HG03378 (cell line): Measurements from ENCODE around the gene HPS6.
A peak's percentile ranks its signal among the peaks of the same experiment; 100 is the strongest.
"Not testable (repeated sequence)": the region's sequence is repeated elsewhere in the genome, so short reads cannot be mapped to it uniquely, and the experiment has no call there.

ENCODE experiments used
- ATAC-seq: cut with Tn5 transposase; IDR thresholded peaks from one replicate; pipeline ENCODE4 v1.9.1; 2021; ENCODE audit warnings: mild to moderate bottlenecking, moderate library complexity; ENCODE audit not compliant: unreplicated experiment

HPS6 gene

DNA sequence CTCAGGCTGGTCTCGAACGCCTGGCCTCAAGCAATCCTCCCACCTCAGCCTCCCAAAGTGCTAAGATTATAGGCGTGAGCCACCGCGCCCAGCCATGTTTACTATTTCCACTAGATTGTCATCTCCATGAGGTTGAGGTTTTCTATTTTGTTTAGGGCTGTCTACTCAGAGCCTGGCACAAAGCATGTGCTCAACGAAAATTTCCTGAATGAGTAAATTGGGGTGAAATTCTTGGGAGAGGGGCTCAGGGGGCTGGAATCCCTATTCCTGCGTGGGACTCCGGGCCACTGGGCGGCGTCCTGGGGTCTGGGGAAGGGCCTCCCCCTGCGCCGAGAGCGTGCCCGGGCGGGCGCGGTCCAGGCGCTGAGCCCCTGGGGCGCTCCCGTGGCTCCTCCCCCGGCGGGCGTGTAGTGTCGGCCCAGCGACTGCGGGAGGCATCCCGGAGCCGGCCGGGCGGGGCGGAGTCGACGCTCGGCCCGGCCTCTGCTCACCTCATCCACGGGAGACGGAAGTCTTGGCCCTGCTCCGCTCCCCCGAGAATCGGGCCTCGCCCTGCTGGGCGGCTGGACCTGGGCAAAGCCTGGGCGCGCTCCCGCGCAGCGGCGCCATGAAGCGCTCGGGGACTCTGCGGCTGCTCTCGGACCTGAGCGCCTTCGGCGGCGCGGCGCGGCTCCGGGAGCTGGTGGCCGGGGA lies at the start of gene HPS6:
TSS of gene HPS6 (plus strand) at position 482 of the 693 bp plus-strand sequence. CDS start at position 608, 126 bp downstream.
- peak; percentile 77 for ATAC-seq

DNA sequence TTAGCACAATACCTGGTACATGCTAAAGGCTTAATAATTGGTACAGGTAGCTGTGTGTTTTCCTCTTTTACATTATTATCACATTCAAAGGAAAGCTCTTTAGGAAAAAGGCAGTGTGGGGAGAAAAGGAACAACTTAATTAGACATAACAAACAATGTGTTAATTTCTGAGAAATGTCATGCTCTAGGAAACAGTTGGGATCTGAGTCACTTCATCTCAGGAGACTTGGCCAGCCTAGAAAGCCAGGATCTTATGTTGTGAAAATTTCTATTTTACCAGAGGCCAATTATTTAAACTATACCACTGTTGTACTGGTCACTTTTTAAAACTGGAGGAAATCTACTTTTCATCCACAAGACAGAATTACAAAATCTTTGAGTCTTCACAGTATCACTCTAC lies 48.7 kb upstream of the HPS6 start:
- no peak for ATAC-seq

DNA sequence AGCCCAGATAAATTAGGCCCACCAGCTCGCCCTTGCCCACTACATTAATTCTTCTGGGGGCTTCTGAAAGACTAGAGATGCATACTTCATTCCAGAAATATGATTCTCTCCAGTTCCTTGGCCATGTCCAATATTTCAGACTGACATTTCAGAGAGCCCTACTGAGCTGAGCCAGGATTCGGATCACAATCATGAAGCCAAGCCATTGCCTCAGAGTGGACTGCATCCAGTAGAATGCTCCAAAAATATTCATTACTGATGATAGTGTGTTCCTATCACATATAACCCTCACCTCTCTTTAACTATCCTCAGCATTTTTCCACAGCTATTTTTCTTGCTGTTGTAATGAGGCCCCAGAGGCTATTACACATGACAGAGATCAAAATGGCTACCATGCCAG lies 47.9 kb upstream of the HPS6 start:
- ATAC-seq: no peak

DNA sequence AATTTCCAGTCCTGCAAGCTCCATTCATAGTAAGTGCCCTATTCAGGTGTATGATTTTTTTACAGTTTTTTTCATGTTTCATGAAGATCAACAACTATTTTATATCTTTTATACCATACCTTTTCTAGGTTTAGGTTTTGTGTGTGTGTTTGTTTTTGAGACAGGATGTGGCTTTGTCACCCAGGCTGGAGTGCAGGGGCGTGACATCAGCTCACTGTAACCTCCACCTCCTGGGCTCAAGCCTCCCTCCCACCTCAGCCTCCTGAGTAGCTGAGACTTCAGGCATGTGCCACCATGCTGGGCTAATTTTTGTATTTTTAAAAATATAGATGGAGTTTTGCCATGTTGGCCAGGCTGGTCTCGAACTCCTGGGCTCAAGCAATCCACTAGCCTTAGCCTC lies 44.2 kb upstream of the HPS6 start:
- ATAC-seq: no peak

DNA sequence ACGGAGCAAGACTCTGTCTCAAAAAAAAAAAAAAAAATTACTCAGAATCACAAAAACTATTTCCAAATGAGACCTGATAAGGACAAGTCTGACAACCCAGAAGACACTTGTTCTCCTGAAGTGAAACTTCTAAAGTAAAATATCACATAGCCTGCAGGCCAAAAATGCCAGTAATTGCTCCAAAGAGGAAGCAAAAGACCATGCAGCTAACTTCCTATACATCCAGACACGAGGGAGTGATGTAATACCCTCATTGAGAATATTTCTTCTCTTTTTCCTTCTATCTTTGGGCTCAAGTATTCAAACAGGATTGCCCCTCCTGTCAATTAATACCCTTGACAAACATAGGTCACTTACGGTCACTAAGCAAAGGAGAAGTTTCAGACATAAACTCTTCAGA lies 40.4 kb upstream of the HPS6 start:
- no peak for ATAC-seq

DNA sequence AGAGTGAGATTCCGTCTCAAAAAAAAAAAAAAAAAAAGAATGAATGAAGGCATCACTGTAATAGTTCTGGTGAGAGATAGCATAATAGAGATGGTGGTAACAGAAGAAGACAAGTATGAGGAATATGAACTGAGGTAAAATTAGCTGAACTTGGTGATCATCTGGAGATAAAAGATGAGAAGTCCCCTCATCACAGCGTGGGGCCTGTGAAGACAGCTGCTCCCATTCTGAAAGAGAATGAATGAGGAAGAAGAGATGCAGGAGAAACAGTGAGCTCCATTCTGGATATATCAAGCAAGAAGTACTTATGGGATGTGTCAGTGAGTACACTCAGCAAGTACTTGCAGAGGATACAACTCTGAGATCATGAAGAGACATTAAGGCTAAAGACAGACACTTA lies 37.9 kb upstream of the HPS6 start:
- no peak for ATAC-seq

DNA sequence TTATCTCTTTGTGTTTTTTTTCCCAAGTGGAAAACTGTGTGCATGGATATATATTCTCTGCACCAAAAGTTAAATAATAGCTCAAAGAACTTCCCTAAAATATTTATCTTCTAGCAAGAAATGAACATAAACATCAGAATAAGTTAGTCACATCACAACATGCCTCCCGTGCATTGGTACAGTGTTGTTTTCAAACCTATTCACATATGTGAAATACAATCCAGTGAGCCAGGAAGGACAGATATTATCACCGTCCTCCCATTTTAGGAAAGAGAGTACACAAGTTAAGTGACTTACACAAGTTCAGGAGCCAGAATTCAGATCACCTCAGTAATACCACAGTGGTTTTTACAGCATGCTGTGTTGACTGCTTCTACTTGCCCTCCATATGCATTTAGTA lies 31.4 kb upstream of the HPS6 start:
- no peak for ATAC-seq

DNA sequence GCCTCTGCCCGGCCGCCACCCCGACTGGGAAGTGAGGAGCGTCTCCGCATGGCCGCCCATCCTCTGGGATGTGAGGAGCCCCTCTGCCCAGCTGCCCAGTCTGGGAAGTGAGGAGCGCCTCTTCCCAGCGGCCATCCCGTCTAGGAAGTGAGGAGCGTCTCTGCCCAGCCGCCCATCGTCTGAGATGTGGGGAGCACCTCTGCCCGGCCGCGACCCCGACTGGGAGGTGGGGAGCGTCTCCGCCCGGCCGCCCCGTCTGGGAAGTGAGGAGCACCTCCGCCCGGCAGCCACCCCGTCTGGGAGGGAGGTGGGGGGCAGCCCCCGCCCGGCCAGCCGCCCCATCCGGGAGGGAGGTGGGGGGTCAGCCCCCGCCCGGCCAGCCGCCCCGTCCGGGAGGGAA lies 29.3 kb upstream of the HPS6 start:
- not testable (repeated sequence) for ATAC-seq

DNA sequence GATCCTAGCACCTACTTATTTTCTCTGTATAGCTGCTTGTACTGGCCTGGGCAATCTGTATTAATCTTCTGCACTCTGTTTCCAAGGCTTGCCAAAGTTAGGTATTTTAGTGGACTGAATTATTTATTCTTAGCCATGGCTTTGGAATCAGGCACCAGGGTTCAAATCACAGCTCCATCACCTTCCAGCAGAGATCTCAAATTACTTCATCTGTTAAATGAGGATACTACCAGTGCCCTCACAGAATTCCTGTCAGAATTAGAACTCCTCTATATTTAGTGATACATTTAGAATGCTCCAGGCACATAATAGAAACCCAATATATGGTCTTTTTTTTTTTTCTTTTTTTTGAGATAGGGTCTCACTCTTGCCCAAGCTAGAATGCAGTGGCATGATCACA lies 26.7 kb upstream of the HPS6 start:
- ATAC-seq: no peak

DNA sequence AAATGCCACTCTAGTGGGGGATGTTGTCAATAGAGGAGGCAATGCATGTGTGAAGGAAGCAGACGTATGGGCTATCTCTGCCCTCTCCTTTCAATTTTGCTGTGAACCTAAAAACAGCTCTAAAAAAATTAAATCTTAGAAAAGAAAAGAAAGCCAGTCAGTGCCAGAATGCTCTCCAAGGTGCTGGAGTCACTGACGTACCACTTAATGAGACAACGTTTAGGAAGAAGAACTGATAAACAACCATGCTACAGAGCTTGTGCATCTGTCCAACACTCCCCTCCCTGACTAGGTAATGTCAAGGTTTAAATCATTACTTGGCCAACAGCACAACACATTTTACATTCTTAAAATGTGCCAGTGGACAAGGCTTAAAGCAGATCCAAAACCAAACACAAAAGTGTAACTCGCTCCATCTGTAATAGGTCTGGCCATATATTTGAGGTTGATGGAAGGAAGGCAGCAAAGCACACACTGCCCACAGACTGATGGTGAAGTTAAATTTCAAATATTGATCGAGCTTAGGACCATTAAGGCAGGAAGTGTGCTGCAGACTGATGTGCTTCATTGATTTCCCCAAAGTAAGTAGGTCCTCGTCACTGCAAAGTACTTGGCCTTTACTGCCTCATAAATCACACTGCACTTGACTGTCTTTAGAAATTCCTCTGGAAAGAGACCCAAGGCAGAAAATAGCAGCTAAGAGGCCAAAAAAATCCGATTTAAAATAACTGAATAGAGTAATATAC lies 24.7 kb upstream of the HPS6 start:
- ATAC-seq: no peak

DNA sequence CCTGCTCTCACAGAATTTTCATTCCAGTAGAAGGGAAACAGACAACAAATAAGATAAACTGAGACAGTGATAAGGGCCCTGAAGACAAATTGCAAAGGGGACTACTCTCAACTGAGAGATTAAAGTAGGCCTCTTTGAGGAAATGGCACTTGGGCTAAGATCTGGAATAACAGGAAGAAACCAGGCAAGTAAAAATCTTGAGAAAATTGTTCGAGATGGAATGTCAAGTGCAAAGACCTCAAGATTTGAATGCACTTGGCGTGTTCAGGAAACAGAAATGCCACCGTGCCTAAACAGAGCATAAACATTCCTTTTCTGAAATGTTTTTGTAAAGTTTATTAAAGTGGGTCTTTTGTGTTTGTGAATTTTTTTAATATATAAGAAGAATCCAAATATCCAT lies 19.9 kb upstream of the HPS6 start:
- ATAC-seq: no peak

DNA sequence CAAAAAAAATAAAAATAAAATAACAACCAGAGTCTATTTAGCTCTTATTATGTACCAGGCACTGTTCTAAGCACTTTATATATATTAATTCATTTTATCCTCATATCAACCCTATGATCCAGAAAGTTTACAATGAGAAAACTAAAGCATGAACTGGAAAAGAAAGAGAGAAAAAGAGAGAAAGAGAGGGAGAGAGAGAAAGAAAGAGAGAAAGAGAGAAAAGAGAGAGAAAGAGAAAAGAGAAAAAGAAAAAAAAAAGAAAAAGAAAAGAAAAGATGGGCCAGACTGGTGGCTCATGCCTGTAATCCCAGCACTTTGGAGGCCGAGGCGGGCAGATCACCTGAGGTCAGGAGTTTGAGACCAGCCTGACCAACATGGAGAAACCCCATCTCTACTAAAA lies 19.1 kb upstream of the HPS6 start:
- no peak for ATAC-seq

DNA sequence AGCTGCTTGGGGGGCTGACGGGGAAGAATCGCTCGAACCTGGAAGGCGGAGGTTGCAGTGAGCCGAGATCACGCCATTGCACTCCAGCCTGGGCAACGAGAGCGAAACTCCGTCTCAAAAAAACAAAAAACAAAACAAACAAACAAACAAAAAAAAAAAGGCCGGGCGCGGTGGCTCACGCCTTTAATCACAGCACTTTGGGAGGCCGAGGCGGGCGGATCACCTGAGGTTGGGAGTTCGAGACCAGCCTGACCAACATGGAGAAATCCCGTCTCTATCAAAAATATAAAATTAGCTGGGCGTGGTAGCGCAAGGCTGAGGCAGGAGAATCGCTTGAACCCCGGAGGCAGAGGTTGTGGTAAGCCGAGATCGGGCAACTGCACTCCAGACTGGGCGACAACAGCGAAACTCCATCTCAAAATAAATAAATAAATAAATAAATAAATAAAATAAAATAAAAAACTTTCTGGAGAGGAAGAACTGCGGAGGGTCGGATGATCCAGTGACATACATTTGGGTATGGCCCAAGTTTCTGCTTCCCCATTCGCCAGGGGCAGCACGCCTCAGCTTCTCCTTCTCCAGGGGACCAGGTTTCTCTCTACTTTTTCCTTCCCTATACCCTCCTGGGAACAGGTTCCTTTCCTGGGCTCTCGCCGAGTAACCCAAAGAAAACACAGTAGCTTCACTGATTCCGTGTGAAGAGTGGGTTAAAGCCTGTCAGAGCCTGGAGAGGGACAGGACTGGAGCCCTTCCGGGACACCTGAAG lies 10.1 kb upstream of the HPS6 start:
- ATAC-seq: not testable (repeated sequence)

DNA sequence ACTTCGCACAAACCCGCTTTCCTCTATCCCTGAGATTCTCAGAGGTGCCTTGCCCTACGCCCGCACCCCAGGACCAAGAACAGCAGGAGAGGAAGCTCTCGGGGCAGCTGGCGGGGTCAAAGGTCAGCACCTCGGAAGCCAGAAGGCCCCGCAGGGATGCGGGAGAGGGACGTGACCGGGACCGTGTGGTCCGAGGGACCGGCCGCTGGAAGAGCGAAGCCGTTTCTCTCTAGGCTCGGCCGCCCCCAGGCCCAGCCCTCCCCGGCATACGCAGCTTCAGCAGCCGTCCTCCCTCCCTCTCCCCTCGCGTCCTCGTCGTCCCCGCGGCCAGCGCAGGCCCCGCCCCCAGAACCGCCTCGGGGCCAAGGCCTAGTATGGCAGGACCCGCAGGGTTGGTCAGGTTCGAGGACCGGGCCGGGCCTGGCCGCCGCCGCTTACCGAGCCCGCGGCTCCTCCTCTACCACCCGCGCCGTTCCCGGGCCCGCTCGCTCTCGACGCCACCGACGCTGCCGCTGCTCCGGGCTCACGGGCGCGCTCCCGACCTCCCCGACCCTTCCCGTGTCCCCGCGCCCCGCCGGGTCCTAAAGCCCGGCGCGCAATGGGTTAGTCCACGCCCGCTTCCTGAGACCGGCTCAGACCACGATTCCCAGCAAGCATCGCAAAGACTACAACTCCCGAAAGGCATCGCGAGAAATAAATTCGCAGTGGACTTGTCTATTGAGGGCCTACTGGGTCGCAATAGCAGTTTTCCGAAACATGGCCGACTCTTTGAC lies 9.3 kb upstream of the HPS6 start, which contains the start of gene ARMH3:
TSS of gene ARMH3 (minus strand) at position 527 of the 773 bp plus-strand sequence. CDS start 16,059 bp downstream, outside the sequence.
- ATAC-seq: peak; percentile 79

DNA sequence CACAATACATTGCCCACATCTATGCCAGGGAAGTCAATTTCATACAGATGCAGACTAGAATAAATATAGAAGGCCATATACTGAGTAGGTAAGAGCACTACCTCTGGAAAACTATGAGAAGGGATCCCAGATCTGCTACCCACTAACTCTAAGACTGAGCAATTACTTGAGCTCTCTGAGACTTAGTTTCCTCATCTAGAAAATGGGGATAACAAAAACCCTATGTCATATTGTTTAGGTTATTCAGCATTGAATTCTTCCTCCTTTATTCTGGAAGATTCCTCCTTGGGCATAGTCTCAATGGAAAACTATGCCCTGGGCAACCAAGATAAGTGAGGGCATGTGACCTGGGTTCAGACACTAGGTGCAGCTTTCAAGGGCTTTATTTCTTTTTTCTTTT lies 5.2 kb upstream of the HPS6 start:
- ATAC-seq: no peak

DNA sequence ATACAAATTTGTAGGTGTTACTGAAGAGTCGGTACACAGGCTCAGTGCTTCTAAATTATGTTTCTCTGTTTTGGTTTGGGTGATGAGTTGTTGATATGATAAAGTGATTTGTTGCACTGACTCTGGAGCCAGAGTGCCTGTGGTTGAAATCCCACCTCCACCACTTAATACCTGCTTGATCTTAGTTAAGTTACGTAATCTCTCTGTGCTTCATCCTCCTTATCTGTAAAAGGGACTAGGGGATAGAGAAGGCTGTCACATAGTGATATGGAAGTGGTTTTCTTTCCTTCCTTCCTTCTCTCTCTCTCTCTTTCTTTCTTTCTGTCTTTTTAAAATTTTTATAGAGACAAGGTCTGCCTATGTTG lies 664 bp upstream of the HPS6 start:
- ATAC-seq: no peak

DNA sequence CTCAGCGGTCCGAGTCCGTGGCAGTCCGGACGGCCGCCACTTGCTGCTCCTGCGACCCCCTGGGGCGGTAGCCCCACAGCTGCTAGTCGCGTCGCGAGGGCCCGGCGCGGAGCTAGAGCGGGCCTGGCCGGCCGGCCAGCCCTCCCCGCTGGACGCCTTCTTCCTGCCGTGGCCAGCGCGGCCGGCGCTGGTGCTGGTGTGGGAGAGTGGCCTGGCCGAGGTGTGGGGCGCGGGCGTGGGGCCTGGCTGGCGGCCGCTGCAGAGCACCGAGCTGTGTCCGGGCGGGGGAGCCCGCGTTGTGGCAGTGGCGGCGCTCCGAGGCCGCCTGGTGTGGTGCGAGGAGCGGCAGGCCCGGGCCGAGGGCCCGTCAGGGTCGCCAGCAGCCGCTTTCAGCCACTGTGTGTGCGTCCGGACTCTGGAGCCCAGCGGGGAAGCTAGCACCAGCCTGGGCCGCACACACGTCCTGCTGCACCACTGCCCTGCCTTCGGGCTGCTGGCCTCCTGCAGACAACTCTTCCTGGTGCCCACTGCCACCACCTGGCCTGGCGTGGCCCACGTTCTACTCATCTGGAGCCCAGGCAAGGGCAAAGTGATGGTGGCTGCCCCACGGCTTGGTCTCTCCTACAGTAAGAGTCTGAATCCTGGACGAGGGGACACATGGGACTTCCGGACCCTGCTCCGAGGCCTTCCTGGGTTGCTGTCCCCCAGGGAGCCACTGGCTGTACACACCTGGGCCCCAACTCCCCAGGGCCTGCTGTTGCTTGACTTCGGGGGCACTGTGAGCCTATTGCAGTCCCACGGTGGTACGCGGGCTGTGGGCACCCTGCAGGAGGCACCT lies 631 bp downstream of the HPS6 start:
- ATAC-seq: peak; percentile 20

DNA sequence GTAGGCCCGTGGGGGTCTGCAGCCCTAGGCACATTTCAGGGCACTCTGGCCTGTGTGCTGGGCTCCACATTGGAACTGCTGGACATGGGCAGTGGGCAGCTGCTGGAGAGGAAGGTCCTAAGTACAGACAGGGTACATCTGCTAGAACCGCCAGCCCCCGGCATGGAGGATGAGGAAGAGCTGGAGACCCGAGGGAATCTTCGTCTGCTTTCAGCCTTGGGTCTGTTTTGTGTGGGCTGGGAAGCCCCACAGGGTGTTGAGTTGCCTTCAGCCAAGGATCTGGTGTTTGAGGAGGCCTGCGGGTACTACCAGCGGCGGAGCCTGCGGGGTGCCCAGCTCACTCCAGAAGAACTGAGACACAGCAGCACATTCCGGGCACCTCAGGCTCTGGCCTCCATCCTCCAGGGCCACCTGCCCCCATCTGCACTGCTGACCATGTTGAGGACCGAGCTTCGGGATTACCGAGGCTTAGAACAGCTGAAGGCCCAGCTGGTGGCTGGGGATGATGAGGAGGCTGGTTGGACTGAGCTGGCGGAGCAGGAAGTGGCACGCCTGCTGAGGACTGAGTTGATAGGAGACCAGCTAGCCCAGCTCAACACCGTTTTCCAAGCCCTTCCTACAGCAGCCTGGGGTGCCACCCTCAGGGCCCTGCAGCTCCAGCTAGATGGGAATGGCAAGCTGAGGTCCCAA lies 1.4 kb downstream of the HPS6 start:
- no peak for ATAC-seq

DNA sequence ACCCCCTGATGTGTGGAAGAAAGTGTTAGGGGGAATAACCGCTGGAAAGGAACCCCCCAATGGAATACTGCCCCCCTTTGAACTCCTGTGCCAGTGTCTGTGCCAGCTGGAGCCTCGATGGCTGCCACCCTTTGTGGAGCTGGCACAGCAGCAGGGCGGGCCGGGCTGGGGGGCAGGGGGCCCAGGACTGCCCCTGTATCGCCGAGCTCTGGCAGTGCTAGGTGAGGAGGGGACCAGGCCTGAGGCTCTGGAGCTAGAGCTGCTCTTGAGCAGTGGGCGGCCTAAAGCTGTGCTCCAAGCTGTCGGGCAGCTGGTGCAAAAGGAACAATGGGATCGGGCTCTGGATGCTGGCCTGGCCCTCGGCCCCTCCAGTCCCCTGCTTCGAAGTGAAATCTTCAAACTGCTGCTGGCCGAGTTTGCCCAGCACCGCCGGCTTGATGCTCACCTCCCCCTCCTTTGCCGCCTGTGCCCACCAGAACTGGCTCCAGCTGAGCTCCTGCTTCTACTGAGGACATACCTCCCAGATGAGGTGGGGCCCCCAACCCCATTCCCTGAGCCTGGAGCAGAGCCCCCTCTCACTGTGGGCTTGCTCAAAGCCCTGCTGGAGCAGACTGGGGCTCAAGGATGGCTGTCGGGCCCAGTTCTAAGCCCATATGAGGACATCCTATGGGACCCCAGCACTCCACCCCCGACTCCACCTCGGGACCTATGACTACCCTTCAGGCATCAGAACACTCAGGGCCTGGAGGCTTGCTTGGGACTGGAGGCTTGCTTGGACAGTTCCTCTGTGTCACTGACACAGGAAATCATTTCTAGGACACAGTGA lies 2.2 kb downstream of the HPS6 start:
- no peak for ATAC-seq
